Measurements from ENCODE around the gene PDE4B.
"Not testable (repeated sequence)": the region's sequence is repeated elsewhere in the genome, so short reads cannot be mapped to it uniquely, and the experiment has no call there.

Gene PDE4B

GRCh38 chr1:66055092-66055491, 262.4 kb downstream of the PDE4B start:
- DNase-seq (ENCODE audit: low read depth in 2 of 2) = no peak

DNA sequence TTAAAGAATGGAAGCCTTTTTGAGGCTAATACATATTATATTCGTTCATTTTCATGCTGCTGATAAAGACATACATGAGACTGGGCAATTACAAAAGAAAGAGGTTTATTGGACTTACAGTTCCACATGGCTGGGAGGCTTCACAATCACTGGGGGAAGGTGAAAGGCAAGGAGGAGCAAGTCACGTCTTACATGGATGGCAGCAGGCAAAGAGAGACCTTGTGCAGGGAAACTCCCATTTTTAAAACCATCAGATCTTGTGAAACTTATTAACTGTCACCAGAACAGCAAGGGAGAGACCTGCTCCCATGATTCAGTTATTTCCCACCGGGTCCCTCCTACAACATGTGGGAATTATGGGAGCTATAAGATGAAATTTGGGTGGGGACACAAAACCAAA, 264.8 kb downstream of the PDE4B start:
- DNase-seq (ENCODE audit: low read depth in 2 of 2) = not testable (repeated sequence)

DNA sequence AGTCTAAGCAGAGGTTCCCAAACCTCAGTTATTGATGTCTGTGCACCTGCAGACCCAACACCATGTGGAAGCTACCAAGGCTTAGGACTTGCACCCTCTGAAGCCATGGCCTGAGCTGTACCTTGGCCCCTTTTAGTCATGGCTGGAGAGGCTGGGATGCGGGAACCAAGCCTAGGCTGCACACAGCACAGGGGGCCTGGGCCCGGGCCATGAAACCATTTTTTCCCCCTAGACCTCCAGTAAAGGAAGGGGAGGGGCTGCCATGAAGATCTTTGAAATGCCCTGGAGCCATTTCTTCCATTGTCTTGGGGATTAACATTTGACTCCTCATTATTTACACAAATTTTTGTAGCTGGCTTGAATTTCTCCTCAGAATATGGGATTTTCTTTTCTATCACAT, 265.9 kb downstream of the PDE4B start:
- no peak for DNase-seq (ENCODE audit: low read depth in 2 of 2)

- DNase-seq (ENCODE audit: low read depth in 2 of 2) = not testable (repeated sequence)
Measured at GRCh38 chr1:66067219-66067618, 274.5 kb downstream of the PDE4B start.

DNA sequence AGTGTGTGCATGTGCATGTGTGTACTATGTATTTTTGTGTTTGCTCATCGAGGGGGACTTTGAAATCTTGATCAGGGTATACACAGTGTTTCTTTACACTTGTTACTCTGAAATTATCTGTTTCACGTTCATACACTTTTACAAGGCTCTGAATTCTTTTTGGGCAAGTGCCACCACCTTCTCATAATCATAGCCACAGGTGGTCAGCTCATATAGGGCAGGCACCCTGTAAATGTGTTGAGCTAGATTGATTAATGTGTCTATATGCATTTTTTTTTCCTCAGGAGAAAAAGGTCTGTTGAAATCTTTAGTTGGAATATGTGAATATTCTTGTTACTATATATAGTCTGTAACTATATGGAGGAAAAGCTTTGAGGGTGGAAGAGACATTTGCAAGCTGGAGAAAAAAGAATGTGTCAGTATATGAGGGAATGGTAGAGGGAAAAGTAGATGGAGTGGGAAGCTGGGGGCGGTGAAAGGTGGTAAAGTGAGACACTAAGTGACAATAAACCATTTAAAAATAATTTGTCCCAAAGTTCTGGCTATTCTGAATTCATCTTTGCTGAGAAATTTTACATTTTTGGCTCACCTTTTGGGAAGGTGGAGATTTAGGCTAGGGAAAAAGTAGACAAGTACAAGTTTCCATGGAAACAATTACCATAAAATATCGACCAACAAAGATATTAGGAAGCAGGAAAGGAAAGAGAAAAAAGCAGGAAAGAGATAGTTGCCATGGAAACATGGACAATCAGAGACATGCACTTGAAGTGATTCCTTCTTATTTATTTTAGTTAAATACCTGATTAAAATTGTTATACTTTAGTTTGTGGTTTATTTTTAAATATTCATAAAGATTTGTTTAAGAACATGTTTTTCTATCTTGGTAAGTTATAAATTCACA, 277.5 kb downstream of the PDE4B start:
- DNase-seq (ENCODE audit: low read depth in 2 of 2) = no peak

DNA sequence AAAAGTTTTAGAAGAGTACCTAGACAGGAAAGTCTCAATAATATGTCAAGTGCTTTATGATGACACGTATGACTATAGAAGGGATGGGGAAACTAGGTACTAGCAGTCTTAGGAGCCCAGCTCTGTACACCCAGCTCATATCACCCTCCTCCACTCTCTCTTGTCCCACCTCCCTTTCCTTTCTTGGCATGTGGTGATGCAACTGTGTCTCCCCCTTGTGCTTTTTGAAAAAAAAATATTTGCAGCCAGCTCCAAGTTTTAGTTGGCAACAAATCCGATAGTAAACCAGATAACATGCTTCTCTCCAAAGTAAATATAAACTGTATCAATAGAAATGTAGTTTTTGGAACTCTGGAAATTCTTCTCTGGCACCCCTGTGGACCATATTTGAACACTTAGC, 280.7 kb downstream of the PDE4B start:
- no peak for DNase-seq (ENCODE audit: low read depth in 2 of 2)

GRCh38 chr1:66074147-66074546, 281.5 kb downstream of the PDE4B start:
- no peak for DNase-seq (ENCODE audit: low read depth in 2 of 2)

- no peak for DNase-seq (ENCODE audit: low read depth in 2 of 2)
Measured at GRCh38 chr1:66078412-66078811, 285.7 kb downstream of the PDE4B start.

GRCh38 chr1:66083003-66083402, 290.3 kb downstream of the PDE4B start:
- no peak for DNase-seq (ENCODE audit: low read depth in 2 of 2)

DNA sequence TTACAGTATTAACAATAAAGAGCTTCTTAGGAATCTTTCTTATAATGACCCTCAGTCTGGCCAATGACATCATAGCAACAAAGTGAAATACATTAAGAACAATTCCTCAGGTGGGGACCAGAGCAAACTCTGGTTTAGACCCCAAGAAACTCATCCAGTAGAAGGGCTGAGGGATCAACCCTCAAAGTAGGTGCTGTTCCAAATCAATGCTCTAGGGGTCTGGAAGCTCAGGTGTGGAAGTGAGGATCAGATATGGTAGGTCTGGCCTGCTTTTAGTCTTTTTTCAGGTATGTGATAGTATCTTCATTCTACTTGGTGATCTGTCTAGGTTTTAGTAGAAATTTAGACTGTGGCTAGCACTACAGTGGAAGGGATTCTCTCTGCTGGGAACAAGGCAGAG, 291.7 kb downstream of the PDE4B start:
- no peak for DNase-seq (ENCODE audit: low read depth in 2 of 2)

- no peak for DNase-seq (ENCODE audit: low read depth in 2 of 2)
Measured at GRCh38 chr1:66085600-66085999, 292.9 kb downstream of the PDE4B start.

GRCh38 chr1:66088787-66089186, 296.1 kb downstream of the PDE4B start:
- DNase-seq (ENCODE audit: low read depth in 2 of 2) = no peak

DNA sequence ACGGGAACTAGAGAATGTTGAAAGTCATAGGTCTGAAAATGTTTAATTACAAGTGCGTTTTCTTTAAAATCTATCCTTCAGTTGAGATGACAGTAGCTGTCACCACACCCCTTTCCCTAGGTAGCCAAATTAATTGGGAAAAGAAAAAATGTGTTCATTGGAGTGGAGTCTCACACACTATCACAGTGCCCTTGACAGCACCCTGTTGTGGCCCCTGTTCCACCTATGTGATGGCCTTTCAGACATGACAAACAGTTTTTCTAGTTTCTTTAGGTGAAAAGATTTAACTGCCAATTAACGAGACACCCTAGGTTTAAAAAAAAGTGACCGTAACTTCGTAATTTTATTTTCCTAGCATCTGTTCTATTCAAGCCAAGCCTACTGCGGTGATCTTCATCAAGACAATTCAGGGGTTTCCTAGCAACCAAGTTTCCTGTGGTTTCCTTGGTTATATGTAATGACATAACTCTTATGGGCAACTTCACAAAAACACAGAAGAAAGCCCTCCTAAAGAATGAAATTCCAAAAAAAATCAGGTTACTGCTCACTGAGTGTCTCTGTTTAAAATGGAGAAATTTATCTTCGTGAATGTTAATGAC, 298.3 kb downstream of the PDE4B start:
- DNase-seq (ENCODE audit: low read depth in 2 of 2) = no peak

- DNase-seq (ENCODE audit: low read depth in 2 of 2) = no peak
Measured at GRCh38 chr1:66095190-66095589, 302.5 kb downstream of the PDE4B start.

GRCh38 chr1:66100959-66101358, 308.3 kb downstream of the PDE4B start:
- DNase-seq (ENCODE audit: low read depth in 2 of 2) = not testable (repeated sequence)

GRCh38 chr1:66104076-66104475, 311.4 kb downstream of the PDE4B start:
- DNase-seq (ENCODE audit: low read depth in 2 of 2) = not testable (repeated sequence)

DNA sequence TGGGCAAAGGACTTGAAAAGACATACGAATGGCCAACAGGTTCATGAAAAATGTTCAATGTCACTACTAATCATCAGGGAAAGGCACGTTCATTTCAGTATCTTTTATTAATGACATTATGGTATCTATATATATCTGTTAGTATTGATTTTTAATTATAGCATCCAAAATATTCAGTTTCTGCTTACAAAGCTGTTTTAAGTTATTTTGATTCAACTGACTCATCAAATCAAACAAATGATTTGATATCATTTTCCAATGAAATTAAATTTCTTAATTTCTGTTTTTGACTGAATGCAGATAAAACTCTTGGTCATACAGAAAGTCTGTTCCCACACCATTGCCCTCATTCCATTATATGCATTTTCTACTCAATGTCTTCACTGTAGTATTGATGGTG, 315.9 kb downstream of the PDE4B start:
- DNase-seq (ENCODE audit: low read depth in 2 of 2) = no peak

GRCh38 chr1:66112744-66113400, 320.2 kb downstream of the PDE4B start:
- DNase-seq (ENCODE audit: low read depth in 2 of 2) = no peak

DNA sequence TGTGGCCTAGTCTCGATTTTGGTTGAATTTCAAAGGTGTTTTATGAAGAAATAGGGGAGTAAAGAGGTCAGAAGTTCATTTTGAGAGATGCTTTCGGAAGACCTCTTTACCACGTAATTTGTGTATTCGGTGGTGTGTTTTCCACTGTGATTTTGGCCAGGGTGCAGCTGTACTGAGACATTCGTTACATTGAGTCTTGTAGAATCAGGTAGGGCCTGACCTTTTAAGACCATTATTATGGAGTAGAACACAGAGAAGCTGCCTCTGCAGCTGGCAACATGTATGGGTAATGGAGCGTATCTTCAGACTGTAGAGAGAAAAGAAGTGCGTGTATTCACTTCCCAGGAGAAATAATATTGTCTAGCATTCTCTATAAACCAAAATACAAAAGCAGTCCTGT, 326.5 kb downstream of the PDE4B start:
- no peak for DNase-seq (ENCODE audit: low read depth in 2 of 2)

DNA sequence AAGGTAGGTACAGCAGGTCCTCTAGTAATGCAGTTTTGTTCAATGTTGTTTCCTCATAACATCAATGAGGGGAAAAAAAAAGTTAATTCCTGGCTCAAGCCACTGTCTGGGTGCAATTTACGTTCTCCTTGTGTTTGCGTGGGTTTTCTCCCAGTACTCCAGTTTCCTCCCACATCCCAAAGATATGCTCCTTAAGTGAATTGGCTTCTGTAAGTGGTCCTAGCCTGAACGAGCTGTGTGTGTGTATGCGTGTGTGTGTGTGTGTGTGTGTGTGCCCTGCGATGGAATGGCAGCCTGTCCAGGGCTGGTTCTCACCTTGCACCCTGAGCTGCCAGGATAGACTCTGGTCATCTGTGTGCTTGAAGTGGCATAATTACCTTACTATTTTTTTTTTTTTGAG, 332.0 kb downstream of the PDE4B start:
- no peak for DNase-seq (ENCODE audit: low read depth in 2 of 2)

GRCh38 chr1:66128641-66129040, 335.9 kb downstream of the PDE4B start:
- DNase-seq (ENCODE audit: low read depth in 2 of 2) = not testable (repeated sequence)

DNA sequence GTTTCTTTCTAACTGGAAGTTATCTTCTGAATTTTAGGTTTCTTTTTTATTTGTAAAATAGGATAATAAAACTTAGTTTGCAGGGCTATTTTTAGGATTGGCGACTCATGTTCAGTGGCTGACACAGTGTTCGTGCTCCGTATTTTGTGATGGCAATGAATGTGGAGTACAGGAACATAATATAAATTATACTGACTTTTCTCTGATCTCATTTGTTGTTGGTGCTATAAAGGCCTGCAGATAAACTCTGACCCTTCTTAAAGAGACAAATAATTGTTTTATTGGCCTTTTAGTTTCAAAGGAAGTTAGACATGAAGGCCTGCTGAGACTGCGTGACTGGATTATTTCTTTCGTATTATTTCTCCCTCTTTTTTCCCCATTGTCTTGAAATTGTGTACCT, 339.6 kb downstream of the PDE4B start:
- no peak for DNase-seq (ENCODE audit: low read depth in 2 of 2)

DNA sequence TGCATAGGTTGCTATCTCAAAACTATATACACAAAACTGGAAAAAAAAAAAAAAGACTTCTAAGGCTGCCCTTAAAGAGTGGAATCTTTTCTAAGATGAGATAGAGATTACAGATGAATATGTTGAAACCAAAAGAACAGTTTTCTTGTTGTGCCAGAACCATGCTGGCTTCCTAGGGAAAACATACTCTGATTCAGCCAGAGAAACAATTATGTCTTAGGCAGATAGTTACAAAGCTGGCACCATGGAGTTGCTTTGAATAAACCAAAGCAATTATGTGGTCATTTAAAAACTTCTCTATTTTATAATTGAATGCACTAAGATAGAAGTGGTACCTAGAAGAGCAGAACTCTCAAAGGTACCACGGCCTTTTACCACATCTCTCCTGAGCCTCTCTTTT, 341.3 kb downstream of the PDE4B start:
- DNase-seq (ENCODE audit: low read depth in 2 of 2) = no peak
